Prostate gland (tissue), 2 donors: Measurements from ENCODE around the gene DMBT1. TPM values are rescaled to one million over a fixed set of nuclear protein-coding genes. Genes with fewer than 3 reads are reported as not detected.

ENCODE experiments used
- DNase-seq: peaks from one replicate; pipeline ENCODE4 v3.0.0-alpha.2; 2019; ENCODE audit warnings: low spot score
- H3K27ac ChIP-seq, 2 donors: fragments of 200-600 bp; sonication (generic); 2 replicates each; pipeline ENCODE4 v1.5.1; 2017 to 2019
- H3K27me3 ChIP-seq: fragments of 200-600 bp; sonication (generic); replicated peaks from 2 replicates; pipeline ENCODE4 v1.5.1; 2019; ENCODE audit not compliant: insufficient read depth
- H3K36me3 ChIP-seq, 2 donors: fragments of 200-600 bp; sonication (generic); 1 replicate in 1 of 2; 2 replicates in 1 of 2; pipeline versions ENCODE4 v1.5.1 to v1.8.1; 2017 to 2019
- H3K4me1 ChIP-seq: fragments of 200-600 bp; sonication (generic); replicated peaks from 2 replicates; pipeline ENCODE4 v1.5.1; 2019
- H3K4me3 ChIP-seq, 2 donors: fragments of 200-600 bp; sonication (generic); 2 replicates each; pipeline ENCODE4 v1.5.1; 2017 to 2019
- H3K9me3 ChIP-seq: fragments of 200-600 bp; sonication (generic); 2 replicates; pipeline ENCODE4 v1.5.1; 2017
- CTCF ChIP-seq, 4 experiments: fragments of 200-600 bp in 2 of 4; fragments of 450-650 bp in 2 of 4; sonication (generic) in 2 of 4; IDR thresholded peaks; 1 replicate in 3 of 4; 2 replicates in 1 of 4; pipeline ENCODE4 v1.5.1; 2016 to 2019; ENCODE audit warnings: antibody characterized with exemption in 4 of 4, mild to moderate bottlenecking in 2 of 4, moderate library complexity in 2 of 4
- POLR2A ChIP-seq: fragments of 450-650 bp; IDR thresholded peaks from one replicate; pipeline ENCODE4 v1.6.1; 2016; ENCODE audit warnings: antibody characterized with exemption, mild to moderate bottlenecking
- POLR2AphosphoS5 ChIP-seq: sonication (generic); formaldehyde crosslinking; IDR thresholded peaks from one replicate; pipeline ENCODE4 v1.6.1; 2017; ENCODE audit warnings: antibody characterized with exemption
- WGBS: methylation state at CpG from one replicate; pipeline ENCODE4 v1.1.5; 2018; 5-methylcytosine and 5-hydroxymethylcytosine counted together
- intact Hi-C: fragments of 100-400 bp; cut with DNase I; formaldehyde crosslinking; loops from one replicate; pipeline ENCODE4 v1.14.2; 2022
- total RNA-seq, 2 donors: library from RNA; depleted of rRNA; stranded (reverse); fragments of >200 nt; gene quantifications; one replicate each; pipeline ENCODE4 v1.1.0, GENCODE V29; 2016

Gene DMBT1
- total RNA-seq, 2 donors from 2014 or later = 0.51 to 4.6 TPM

DNA sequence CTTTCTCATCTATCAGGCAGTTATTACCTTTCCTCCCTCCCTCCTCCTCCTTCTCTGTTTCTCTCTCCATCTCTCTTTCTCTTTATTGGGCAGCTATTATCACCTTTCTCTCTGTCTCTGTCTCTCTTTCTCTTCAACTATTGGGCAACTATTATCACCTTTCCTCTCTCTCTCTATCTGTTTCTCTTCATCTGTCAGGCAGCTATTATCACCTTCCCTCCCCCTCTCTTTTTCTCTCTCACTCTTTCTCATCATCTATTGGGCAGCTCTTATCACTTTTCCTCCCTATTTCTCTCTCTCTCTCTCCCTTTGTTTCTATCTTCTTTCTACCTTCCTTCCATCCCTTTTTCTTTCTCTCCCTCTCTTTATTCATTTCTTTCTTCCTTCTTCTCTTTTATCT lies 1.2 kb downstream of the DMBT1 start:
- intact Hi-C loops = loop anchor here (10.0 kb wide), 1 partner anchor 97 kb away; the partner anchor contains the start of gene HTRA1
- H3K27ac ChIP-seq = no peak overlapping the region
- H3K4me1 ChIP-seq = no peaks in the 10 kb centered on the region
- TF ChIP-seq CTCF (IDR thresholded peaks at IDR 0.05) = no peak
- H3K9me3 ChIP-seq = no peaks in the 10 kb centered on the region
- H3K36me3 ChIP-seq = no peaks in the 10 kb centered on the region
- H3K27me3 ChIP-seq = no peaks in the 10 kb centered on the region
- no peak for DNase-seq
- H3K4me3 ChIP-seq = no peak overlapping the region

- no peak for DNase-seq
- intact Hi-C loops = loop anchor here (2.0 to 10.0 kb wide), 3 partner anchors 100 to 266 kb away; partner anchors contain the start of gene HTRA1
- Histone ChIP-seq H3K36me3 (no peaks in the 10 kb centered on the region), H3K27ac (no peak overlapping the region), H3K27me3 (no peaks in the 10 kb centered on the region), H3K4me3 (no peak overlapping the region), H3K9me3 (no peaks in the 10 kb centered on the region), H3K4me1 (no peaks in the 10 kb centered on the region)
- TF ChIP-seq POLR2AphosphoS5 (no peak), POLR2A (no peak), CTCF (IDR thresholded peaks at IDR 0.05) (no peak)
These were observed 4.4 kb downstream of the DMBT1 start for GRCh38 chr10:122564980-122565379.

DNA sequence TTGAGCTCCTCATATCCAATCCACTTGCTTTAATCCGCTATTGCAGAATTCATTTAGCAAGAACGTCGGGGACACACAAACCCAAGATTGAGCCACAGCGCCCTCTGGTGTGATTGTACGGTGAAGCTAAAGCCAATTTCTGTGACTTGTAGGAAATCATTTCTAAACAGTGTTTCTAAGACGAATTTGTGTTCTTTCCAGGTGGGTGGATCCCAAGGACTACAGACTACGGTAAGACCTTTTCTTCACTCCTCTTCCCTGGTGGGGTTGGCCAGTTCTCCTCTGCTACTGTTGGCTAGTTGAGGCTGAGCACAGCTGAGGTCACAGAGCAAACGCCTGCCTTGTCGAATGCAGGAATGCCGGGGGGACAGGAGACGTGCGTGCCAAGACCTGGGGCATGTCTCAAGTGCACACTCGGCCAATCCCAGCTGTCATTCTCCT lies 5.2 kb downstream of the DMBT1 start:
- 4% methylated on average over 13 of the region's 13 CpGs for WGBS
- intact Hi-C loops = loop anchor here (2.0 to 10.0 kb wide), 3 partner anchors 101 to 267 kb away; partner anchors contain the start of gene HTRA1
- H3K27ac ChIP-seq = no peak overlapping the region
- H3K27me3 ChIP-seq = no peaks in the 10 kb centered on the region
- H3K9me3 ChIP-seq = no peaks in the 10 kb centered on the region
- no peaks in the 10 kb centered on the region for H3K36me3 ChIP-seq
- H3K4me1 ChIP-seq = no peaks in the 10 kb centered on the region
- TF ChIP-seq POLR2A (no peak), POLR2AphosphoS5 (peak; percentile 28), CTCF (IDR thresholded peaks at IDR 0.05) (peak in 3 of 4 experiments; percentile 70 to 82 (median 81))
- no peak overlapping the region for H3K4me3 ChIP-seq
- DNase-seq = peak; percentile 72

DNA sequence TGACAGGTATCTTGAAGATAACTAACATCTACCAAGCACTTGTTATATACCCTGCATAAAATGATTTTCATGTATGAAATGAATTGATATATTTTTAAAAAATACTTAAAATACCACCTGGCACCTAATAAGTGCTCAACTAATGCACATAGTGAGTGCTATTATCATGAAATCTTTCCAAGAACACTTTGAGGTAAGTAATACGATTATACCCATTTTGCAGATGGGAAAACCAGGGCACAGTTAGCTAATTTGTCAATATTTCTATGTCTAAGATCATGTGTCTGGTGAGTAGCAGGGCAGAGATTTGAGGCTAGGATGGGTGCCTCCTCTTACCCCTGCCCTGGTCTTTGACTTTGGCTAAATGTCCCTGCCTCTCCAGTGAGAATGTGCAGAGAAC lies 6.1 kb downstream of the DMBT1 start:
- Histone ChIP-seq H3K27me3 (no peaks in the 10 kb centered on the region), H3K27ac (no peak overlapping the region), H3K4me1 (no peaks in the 10 kb centered on the region), H3K9me3 (no peaks in the 10 kb centered on the region), H3K36me3 (no peaks in the 10 kb centered on the region), H3K4me3 (no peak overlapping the region)
- no peak for TF ChIP-seq POLR2AphosphoS5
- no peak for TF ChIP-seq CTCF (IDR thresholded peaks at IDR 0.05)
- no peak for TF ChIP-seq POLR2A
- 100% methylated on average over 1 of the region's 1 CpG for WGBS
- intact Hi-C loops = loop anchor here (5.0 to 10.0 kb wide), 2 partner anchors 102 to 224 kb away; partner anchors contain the start of gene HTRA1
- DNase-seq = no peak

- 74% methylated on average over 5 of the region's 5 CpGs for WGBS
- no peak overlapping the region for H3K4me3 ChIP-seq
- H3K9me3 ChIP-seq = no peaks in the 10 kb centered on the region
- no peak overlapping the region for H3K27ac ChIP-seq
- H3K27me3 ChIP-seq = no peaks in the 10 kb centered on the region
- no peaks in the 10 kb centered on the region for H3K4me1 ChIP-seq
- DNase-seq = no peak
- no peaks in the 10 kb centered on the region for H3K36me3 ChIP-seq
- TF ChIP-seq POLR2AphosphoS5 = no peak
- TF ChIP-seq CTCF (IDR thresholded peaks at IDR 0.05) = peak in 2 of 4 experiments; percentile 23 to 32
- intact Hi-C loops = loop anchor here (5.0 to 10.0 kb wide), 2 partner anchors 102 to 225 kb away; partner anchors contain the start of gene HTRA1
These were observed 6.6 kb downstream of the DMBT1 start for GRCh38 chr10:122567056-122567660.
